Colonic mucosa (tissue), 4 donors: Measurements from ENCODE around the gene SAC3D1. TPM values are rescaled to one million over a fixed set of nuclear protein-coding genes. Genes with fewer than 3 reads are reported as not detected.

Experiments
- DNase-seq: peaks from one replicate; pipeline ENCODE4 v3.0.0-alpha.2; 2020
- H3K27ac ChIP-seq: fragments of 200-600 bp; one replicate; pipeline ENCODE4 v1.8.0; 2021
- H3K27me3 ChIP-seq: fragments of 200-600 bp; one replicate; pipeline ENCODE4 v1.8.0; 2021
- H3K36me3 ChIP-seq: fragments of 200-600 bp; one replicate; pipeline ENCODE4 v1.8.0; 2021
- H3K4me1 ChIP-seq: fragments of 200-600 bp; one replicate; pipeline ENCODE4 v1.8.0; 2021; ENCODE audit warnings: mild to moderate bottlenecking
- H3K4me3 ChIP-seq: fragments of 200-600 bp; one replicate; pipeline ENCODE4 v1.8.0; 2021
- H3K9ac ChIP-seq, 2 donors: one replicate each; pipeline ENCODE4 v1.7.0; 2013; ENCODE audit warnings: control low read depth in 2 of 2, low read depth in 2 of 2, low read length in 2 of 2
- H3K9me3 ChIP-seq: fragments of 200-600 bp; one replicate; pipeline ENCODE4 v1.8.0; 2021
- intact Hi-C: fragments of 100-400 bp; cut with DNase I; formaldehyde crosslinking; loops from one replicate; pipeline ENCODE4 v1.14.1; 2022
- total RNA-seq, 2 donors: library from RNA; stranded (reverse); fragmentation: NEBNext Ultra II Directional in 1 of 2; extraction: Animal tissue kit (Norgen Biotek cat#: 25700) in 1 of 2; gene quantifications; one replicate each; pipeline ENCODE4 v1.2.1, GENCODE V29; 2021
- TF ChIP-seq, protein P1 (sequence below): fragments of 200-600 bp; IDR thresholded peaks from one replicate; pipeline ENCODE4 v1.8.0; 2022; ENCODE audit warnings: antibody characterized with exemption, mild to moderate bottlenecking
- donor health status: healthy.
- donor health status: DM: no; HTN: no; CAD: no.
- donor health status: DM: no; HTN: no; CAD: no.

SAC3D1 gene
- total RNA-seq, 2 donors from 2014 or later: 12.9 to 26.7 TPM

- intact Hi-C loops: no loop called here
- H3K4me1 ChIP-seq: no peaks in the 10 kb centered on the region
- DNase-seq: no peak
- H3K9ac ChIP-seq: no peak overlapping the region
- TF ChIP-seq, protein P1, sequence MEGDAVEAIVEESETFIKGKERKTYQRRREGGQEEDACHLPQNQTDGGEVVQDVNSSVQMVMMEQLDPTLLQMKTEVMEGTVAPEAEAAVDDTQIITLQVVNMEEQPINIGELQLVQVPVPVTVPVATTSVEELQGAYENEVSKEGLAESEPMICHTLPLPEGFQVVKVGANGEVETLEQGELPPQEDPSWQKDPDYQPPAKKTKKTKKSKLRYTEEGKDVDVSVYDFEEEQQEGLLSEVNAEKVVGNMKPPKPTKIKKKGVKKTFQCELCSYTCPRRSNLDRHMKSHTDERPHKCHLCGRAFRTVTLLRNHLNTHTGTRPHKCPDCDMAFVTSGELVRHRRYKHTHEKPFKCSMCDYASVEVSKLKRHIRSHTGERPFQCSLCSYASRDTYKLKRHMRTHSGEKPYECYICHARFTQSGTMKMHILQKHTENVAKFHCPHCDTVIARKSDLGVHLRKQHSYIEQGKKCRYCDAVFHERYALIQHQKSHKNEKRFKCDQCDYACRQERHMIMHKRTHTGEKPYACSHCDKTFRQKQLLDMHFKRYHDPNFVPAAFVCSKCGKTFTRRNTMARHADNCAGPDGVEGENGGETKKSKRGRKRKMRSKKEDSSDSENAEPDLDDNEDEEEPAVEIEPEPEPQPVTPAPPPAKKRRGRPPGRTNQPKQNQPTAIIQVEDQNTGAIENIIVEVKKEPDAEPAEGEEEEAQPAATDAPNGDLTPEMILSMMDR: no peak
- no peak overlapping the region for H3K27ac ChIP-seq
- no peak overlapping the region for H3K4me3 ChIP-seq
- no peaks in the 10 kb centered on the region for H3K9me3 ChIP-seq
- H3K36me3 ChIP-seq: peaks cover 7% of the 10 kb centered on the region
- H3K27me3 ChIP-seq: no peaks in the 10 kb centered on the region
These were observed 4.1 kb upstream of the SAC3D1 start for GRCh38 chr11:65036931-65037330.

DNA sequence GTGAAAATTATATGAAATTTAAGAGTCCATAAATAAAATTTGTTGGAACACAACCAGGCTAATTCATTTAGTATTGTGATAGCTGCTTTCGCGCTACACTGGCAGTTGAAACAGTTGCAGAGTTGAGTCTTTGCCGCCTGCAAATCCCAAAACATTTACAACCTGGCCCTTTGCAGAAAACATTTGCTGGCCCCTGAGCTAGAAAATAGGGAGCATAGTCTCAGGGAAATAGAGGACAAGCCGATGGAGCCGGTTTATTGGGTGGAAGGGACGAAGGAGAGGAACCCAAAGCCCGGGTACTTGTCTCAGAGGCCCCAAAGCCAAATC, 527 bp upstream of the SAC3D1 start:
- intact Hi-C loops: no loop called here
- no peak for DNase-seq
- Histone ChIP-seq H3K4me1 (peaks cover 4% of the 10 kb centered on the region), H3K9me3 (no peaks in the 10 kb centered on the region), H3K36me3 (peaks cover 4% of the 10 kb centered on the region), H3K27ac (peak overlapping the region; percentile 94), H3K4me3 (peak overlapping the region; percentile 95), H3K9ac (peak overlapping the region; percentile 70 to 71), H3K27me3 (no peaks in the 10 kb centered on the region)
- TF ChIP-seq, protein P1: no peak

- Histone ChIP-seq H3K4me1 (peaks cover 4% of the 10 kb centered on the region), H3K36me3 (no peaks in the 10 kb centered on the region)
- intact Hi-C loops: no loop called here
These were observed 1.9 kb downstream of the SAC3D1 start for GRCh38 chr11:65042891-65043290.

DNA sequence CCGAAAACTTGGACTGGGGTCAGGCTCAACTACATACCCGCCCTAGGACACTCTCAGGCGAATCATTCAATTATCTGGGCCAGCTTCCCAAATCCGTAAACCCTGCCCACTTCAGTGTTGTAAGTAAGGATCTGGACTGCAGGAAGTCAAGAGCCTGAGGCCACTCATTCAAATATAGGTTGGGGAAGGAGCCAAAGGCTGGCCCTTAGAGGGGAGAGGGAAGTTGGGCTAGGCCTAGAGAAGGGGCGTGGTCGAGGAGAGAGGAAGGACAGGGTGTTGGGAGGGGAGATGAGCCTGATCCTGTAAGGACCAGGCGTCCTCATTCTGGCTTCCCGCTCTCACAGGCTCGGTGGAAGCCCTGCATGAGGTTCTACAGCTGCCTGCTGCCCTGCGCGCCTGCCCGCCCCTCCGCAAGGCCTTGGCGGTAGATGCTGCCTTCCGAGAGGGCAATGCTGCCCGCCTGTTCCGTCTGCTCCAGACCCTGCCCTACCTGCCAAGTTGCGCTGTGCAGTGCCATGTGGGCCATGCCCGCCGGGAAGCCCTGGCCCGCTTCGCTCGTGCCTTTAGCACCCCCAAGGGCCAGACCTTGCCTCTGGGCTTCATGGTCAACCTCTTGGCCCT, 3.0 kb downstream of the SAC3D1 start:
- Histone ChIP-seq H3K27ac (no peak overlapping the region), H3K9ac (no peak overlapping the region), H3K4me1 (peaks cover 4% of the 10 kb centered on the region), H3K27me3 (no peaks in the 10 kb centered on the region), H3K9me3 (no peaks in the 10 kb centered on the region), H3K36me3 (no peaks in the 10 kb centered on the region), H3K4me3 (no peak overlapping the region)
- TF ChIP-seq, protein P1: no peak
- intact Hi-C loops: no loop called here
- DNase-seq: peak; percentile 40

More at GRCh38 chr11:65042891-65043290, 1.9 kb downstream of the SAC3D1 start:
- Histone ChIP-seq H3K9me3 (no peaks in the 10 kb centered on the region), H3K4me3 (no peak overlapping the region), H3K27me3 (no peaks in the 10 kb centered on the region), H3K9ac (no peak overlapping the region), H3K27ac (no peak overlapping the region)
- DNase-seq: no peak
- TF ChIP-seq, protein P1: no peak

- H3K27me3 ChIP-seq: no peaks in the 10 kb centered on the region
- H3K9ac ChIP-seq: peak overlapping the region in 1 of 2 donors; percentile 26
- no peaks in the 10 kb centered on the region for H3K9me3 ChIP-seq
- no peaks in the 10 kb centered on the region for H3K36me3 ChIP-seq
- TF ChIP-seq, protein P1: no peak
- peaks cover 4% of the 10 kb centered on the region for H3K4me1 ChIP-seq
- no peak overlapping the region for H3K4me3 ChIP-seq
- intact Hi-C loops: no loop called here
- no peak for DNase-seq
- no peak overlapping the region for H3K27ac ChIP-seq
These were observed 4.1 kb downstream of the SAC3D1 start for GRCh38 chr11:65045061-65045460.
